Stomach smooth muscle (tissue), 2 donors: Measurements from ENCODE around the gene CHDH.

Experiments
- H3K27ac ChIP-seq: one replicate; pipeline ENCODE4 v1.7.0; 2013; ENCODE audit warnings: mild to moderate bottlenecking, low read length, inconsistent platforms
- H3K27me3 ChIP-seq, 2 donors: one replicate each; pipeline ENCODE4 v1.7.0; 2013; ENCODE audit warnings: low read length in 2 of 2; ENCODE audit not compliant: insufficient read depth in 2 of 2, control insufficient read depth in 1 of 2
- H3K36me3 ChIP-seq, 2 donors: one replicate each; pipeline ENCODE4 v1.7.0; 2013; ENCODE audit warnings: low read length in 2 of 2; ENCODE audit not compliant: control insufficient read depth in 2 of 2, insufficient read depth in 2 of 2
- H3K4me1 ChIP-seq: one replicate; pipeline ENCODE4 v1.7.0; 2013; ENCODE audit warnings: low read length; ENCODE audit not compliant: control insufficient read depth, insufficient read depth
- H3K4me3 ChIP-seq, 2 donors: one replicate each; pipeline ENCODE4 v1.7.0; 2013; ENCODE audit warnings: low read length in 2 of 2
- H3K9ac ChIP-seq, 2 donors: one replicate each; pipeline ENCODE4 v1.7.0; 2013; ENCODE audit warnings: low read length in 2 of 2, mild to moderate bottlenecking in 1 of 2
- H3K9me3 ChIP-seq, 2 donors: one replicate each; pipeline ENCODE4 v1.7.0; 2013; ENCODE audit warnings: low read length in 2 of 2; ENCODE audit not compliant: control insufficient read depth in 2 of 2
- donor health status: healthy.
- donor health status: Pancreatic carcinoma.

CHDH gene

DNA sequence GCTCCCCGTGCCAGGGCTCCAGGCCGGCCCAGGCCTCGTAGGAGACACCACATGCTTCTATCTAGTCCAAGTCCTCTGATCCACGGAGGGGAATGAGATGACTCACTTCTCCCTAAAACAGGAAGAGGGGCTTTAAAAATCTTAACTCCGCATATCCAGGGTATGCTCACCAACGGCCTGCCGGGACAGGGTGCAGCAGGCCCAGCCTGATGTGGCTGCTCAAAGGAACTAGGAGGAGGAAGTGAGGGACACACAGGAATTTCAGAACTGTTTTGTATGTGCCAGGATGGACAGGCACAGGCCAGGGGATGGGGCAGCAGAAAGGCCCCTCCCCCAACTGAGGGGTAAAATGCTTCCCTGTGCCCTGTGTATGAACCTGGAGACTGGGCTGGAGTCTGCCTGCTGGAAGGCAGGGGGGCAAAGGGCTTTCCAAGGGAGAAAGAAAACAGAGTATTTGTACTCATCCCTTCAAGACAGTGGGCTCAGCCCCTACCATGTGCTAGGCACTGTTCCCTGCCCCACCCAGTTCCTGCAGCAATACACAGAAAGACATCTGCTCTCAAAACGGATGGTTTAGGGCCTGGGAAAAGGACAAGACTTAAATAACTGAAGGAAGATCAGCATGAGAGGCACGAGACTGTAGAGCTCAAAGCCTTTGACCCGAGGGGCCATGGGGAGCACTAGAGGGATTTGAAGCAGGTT is 22.1 kb downstream of the CHDH start:
- Histone ChIP-seq H3K36me3 (peaks cover 0 to 3% of the 10 kb centered on the region in 2 donors), H3K9me3 (no peaks in the 10 kb centered on the region)

DNA sequence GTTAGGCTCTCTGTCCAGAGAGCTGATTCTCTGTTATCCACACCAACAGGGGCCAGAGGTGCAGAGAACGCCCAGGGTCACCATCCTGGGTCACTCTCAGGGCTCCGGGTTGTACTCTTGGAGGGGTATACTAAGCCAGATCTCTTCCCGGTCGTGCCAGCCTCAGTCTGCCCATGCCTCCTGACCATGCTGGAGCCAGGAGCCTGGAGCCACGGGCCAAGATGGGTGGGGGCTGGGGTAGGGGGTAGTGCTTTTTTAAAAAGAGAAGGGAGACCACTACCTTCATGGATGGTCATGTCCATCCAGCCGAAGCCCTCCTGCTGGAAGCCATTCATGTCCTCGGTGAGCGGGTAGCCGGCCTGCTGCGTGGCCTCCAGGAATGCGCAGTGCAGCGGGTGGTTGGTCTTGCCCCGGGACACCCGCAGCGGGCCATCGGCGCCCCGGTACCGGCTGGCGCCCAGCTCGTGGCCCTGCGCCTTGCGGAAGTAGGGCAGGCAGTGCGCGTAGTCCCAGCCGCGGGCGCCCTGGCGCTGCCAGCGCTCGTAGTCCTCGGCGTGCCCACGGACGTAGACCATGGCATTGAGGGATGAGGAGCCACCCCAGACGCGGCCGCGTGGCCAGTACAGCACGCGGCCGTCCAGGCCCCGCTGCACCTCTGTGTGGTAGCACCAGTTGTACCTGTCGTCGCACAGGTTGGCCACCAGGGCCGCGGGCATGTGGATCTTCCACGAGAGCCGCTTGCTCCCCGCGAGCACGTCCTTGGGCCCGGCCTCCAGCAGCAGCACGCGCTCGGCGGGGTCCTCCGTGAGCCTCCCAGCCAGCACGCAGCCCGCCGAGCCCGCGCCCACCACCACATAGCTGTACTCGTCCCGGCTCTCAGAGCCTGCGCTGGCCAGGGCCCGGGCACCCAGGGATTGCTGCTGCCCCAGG is 22.9 kb downstream of the CHDH start:
- Histone ChIP-seq H3K9me3 (no peaks in the 10 kb centered on the region), H3K27ac (no peak overlapping the region), H3K27me3 (no peaks in the 10 kb centered on the region), H3K9ac (no peak overlapping the region), H3K36me3 (peaks cover 0 to 4% of the 10 kb centered on the region in 2 donors), H3K4me3 (no peak overlapping the region), H3K4me1 (no peaks in the 10 kb centered on the region)

More for the DNA sequence above, 22.1 kb downstream of the CHDH start:
- Histone ChIP-seq H3K27me3 (no peaks in the 10 kb centered on the region), H3K27ac (no peak overlapping the region), H3K9ac (no peak overlapping the region), H3K4me3 (no peak overlapping the region), H3K4me1 (no peaks in the 10 kb centered on the region)

DNA sequence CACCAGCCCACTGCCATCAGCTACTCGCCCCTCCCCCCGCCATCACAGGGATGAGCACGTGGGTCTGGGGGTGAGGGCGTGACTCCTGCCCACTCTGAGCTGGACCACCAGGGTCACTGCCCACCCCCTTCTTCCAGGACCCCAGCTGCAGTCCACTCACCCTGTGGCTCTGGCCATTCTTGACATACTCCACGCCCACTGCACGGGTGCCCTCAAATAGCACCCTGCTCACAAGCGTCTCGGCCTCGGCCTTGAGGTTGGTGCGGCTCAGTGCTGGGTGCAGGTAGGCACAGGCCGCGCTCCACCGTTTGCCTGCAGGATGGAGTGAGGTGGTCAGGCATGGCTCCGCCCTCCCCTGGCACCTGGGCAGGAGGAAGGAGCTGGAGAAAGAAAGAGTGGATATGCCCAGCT is 23.9 kb downstream of the CHDH start:
- no peaks in the 10 kb centered on the region for H3K4me1 ChIP-seq
- no peaks in the 10 kb centered on the region for H3K27me3 ChIP-seq
- no peak overlapping the region for H3K27ac ChIP-seq
- no peaks in the 10 kb centered on the region for H3K9me3 ChIP-seq
- H3K4me3 ChIP-seq: no peak overlapping the region
- H3K9ac ChIP-seq: no peak overlapping the region
- peaks cover 0 to 4% of the 10 kb centered on the region in 2 donors for H3K36me3 ChIP-seq

DNA sequence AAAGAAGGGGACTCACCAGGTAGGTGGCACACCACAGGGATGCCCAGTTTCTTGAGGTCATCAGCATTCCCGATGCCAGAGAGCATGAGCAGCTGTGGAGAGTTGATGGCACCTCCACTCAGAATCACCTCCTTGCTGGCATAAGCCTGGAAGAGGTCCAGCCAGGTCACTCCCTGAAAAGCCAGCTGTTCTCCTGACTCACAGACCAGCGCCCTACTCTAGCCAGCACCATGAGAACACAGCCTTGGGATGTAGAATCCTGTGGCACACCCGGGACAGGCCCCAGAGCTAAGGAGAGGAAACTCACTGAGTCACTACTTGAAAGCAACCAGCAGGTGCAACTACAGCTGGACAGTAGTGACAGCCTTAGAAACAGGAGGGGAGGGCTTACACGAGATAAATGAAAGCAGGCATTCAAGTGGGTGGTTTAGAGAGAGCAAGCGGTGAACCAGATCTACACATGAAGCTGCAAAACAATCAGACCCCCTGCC is 24.5 kb downstream of the CHDH start:
- H3K9me3 ChIP-seq: no peaks in the 10 kb centered on the region
- H3K9ac ChIP-seq: no peak overlapping the region
- H3K4me3 ChIP-seq: no peak overlapping the region
- H3K27ac ChIP-seq: no peak overlapping the region
- H3K4me1 ChIP-seq: no peaks in the 10 kb centered on the region
- H3K27me3 ChIP-seq: no peaks in the 10 kb centered on the region
- H3K36me3 ChIP-seq: peaks cover 0 to 4% of the 10 kb centered on the region in 2 donors

DNA sequence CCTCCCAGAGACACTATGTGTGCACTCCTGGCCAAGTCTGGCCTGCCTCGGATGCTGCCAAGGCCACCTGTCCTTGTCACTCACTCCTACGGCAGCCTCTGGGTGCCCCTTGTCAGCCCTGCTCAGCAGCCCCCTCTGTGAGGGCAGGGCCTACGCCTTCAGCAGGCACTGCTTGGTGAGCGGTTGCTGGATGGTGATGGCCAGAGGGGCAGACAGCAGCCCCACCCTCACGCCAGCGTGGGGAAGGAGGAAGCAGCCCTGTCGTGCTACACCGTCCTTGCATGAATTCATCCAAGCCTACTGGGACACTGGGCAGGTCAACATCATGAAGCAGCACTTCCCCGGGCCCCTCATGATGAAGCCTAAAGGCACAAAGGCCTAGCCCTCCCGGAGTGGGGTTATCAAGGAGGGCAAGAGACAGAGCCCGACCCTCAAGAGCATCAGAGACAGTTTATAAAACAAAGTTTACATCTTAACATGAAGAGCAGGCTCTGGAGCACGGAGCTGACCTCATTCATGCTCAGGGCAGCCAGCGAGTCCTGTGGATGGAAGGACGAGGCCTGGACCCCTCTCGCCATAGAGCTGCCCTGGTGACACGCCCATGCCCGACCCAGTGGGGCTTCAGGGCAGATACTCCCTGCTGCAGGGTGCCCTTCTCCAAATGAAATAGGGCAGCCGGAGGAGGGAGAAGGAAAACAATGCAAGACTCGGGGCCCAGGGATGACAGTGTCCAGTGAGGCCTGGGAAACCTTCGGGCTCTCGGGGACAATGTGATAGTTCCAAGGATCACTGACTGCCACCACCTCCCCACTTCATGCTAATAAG is 25.3 kb downstream of the CHDH start:
- H3K4me3 ChIP-seq: no peak overlapping the region
- H3K9me3 ChIP-seq: no peaks in the 10 kb centered on the region
- no peak overlapping the region for H3K9ac ChIP-seq
- H3K4me1 ChIP-seq: no peaks in the 10 kb centered on the region
- H3K27me3 ChIP-seq: no peaks in the 10 kb centered on the region
- no peak overlapping the region for H3K27ac ChIP-seq
- H3K36me3 ChIP-seq: peaks cover 0 to 4% of the 10 kb centered on the region in 2 donors

DNA sequence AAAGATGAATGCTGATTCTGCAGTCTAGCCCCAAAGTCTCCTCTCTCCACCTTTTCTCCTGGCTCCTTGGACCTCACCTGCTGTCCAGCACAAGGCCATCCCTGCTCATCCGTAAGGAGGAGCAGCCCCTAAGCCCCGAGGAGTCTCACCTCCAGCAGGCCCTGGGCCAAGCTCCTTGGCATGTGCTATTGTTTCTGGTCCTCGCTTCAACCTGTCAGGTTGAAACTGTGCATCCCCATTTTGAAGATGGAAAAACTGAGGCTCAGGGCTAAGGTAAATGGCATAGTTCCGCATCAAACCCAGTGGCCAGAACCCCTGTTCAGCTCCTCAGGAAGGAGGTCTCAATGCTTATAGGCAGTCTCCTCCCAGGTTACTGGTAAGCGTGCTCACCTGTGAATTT is 26.1 kb downstream of the CHDH start:
- no peak overlapping the region for H3K27ac ChIP-seq
- H3K9ac ChIP-seq: no peak overlapping the region
- H3K4me1 ChIP-seq: no peaks in the 10 kb centered on the region

DNA sequence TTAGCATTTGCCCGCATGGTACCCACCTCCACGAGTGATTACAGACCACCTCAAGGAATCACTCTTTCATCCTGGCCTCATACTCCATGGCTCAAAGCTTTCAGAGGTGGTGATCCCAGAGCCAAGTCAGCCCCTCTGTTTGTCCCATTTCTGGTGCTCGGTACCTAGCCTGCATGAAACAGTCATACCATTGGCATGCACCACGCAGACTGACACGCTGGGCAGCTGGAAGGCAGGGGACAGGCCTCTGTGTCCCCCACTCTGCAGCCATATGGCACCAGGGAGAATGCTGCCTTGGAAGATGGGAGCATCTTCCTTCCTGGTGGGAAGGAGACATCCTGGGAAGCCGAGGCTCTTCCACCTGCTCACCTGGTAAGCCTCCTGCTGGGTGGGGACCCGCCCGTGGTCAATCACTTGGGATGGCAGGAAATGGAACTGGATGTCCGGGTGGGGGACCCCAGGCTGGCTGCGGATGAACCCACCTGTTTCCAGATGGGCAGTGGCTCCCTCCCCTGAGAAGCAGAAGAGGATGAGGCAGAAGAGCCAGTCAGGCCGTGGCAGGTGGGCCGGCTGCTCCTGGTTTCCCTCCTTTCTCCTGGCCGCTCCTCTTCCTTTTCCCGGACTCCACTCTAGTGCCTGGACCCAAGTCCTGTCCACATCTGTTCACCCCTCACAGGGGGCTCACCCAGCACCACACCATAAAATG is 26.9 kb downstream of the CHDH start:
- H3K4me3 ChIP-seq: no peak overlapping the region
- H3K27ac ChIP-seq: no peak overlapping the region
- no peak overlapping the region for H3K9ac ChIP-seq
- no peaks in the 10 kb centered on the region for H3K27me3 ChIP-seq
- peaks cover 0 to 4% of the 10 kb centered on the region in 2 donors for H3K36me3 ChIP-seq
- H3K4me1 ChIP-seq: no peaks in the 10 kb centered on the region
- no peaks in the 10 kb centered on the region for H3K9me3 ChIP-seq

More for the DNA sequence above, 26.1 kb downstream of the CHDH start:
- no peaks in the 10 kb centered on the region for H3K27me3 ChIP-seq
- H3K36me3 ChIP-seq: peaks cover 0 to 4% of the 10 kb centered on the region in 2 donors
- no peak overlapping the region for H3K4me3 ChIP-seq
- no peaks in the 10 kb centered on the region for H3K9me3 ChIP-seq

DNA sequence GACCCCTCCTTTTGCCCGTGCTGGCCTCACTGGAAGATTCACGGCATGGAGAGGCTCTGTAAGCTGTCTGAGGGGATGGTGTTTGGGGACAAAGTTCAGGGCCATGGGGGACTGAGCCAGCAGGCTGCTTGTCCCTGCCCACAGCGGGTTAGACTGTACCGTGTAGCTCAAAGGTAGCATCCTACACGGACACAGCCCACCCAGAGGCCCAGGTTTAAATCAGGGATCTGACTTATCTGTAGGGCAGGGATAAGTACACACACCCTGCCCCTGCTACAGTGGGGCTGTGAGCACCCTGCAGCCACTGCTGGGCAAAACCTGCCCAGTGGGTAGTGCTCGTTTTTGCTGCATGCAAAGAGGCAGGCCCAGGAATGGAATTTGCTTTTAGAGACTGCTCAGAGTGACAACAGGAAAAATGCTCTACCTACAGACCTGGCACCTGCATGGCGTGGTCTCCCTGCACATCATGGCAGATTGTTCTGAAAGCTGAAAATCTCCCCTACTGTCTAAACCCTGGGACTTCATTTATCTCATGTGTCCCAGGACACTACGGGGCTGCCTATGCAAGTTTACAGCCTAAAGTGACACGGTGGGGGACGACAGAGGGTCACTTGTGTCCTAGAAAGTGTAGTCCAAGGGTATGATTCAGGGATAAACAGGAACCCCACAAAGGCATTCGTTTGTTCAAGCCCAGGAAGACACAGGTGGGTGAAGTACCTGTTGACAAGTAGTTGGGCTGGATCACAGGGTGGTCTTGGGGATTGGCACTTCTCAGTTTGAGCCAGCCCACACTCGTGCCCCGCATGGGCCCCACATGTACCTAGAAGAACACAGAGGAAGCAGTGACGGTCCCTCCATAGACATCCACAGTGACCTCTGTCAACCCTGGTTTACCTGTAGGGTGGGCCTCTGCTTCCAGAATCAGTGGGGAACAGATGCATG is 27.7 kb downstream of the CHDH start:
- H3K36me3 ChIP-seq: peaks cover 0 to 4% of the 10 kb centered on the region in 2 donors
- no peak overlapping the region for H3K9ac ChIP-seq
- no peaks in the 10 kb centered on the region for H3K27me3 ChIP-seq
- no peaks in the 10 kb centered on the region for H3K9me3 ChIP-seq
- no peaks in the 10 kb centered on the region for H3K4me1 ChIP-seq
- no peak overlapping the region for H3K4me3 ChIP-seq
- no peak overlapping the region for H3K27ac ChIP-seq

DNA sequence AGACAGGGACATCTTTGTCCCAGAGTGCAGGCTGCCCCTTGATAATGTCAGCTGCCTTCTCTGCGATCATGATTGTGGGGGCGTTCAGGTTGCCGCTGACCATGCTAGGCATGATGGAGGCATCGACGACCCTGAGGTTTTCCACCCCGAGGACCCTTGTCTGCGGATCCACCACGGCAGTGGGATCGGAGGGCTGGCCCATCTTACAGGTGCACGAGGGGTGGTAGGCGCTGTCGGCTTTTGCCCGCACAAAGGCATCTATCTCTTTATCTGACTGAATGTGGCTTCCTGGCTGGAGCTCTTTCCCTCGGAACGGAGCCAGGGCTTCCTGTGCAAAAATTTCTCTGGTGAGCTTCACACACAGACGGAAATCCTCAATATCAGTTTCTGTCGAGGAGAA is 28.4 kb downstream of the CHDH start:
- H3K9ac ChIP-seq: no peak overlapping the region
- H3K27ac ChIP-seq: no peak overlapping the region
- H3K4me3 ChIP-seq: no peak overlapping the region
- H3K36me3 ChIP-seq: peaks cover 0 to 4% of the 10 kb centered on the region in 2 donors
- no peaks in the 10 kb centered on the region for H3K27me3 ChIP-seq
- H3K4me1 ChIP-seq: no peaks in the 10 kb centered on the region
- no peaks in the 10 kb centered on the region for H3K9me3 ChIP-seq
